GM18498 (cell line): ENCODE results near the gene WDFY3.

Experiments used
- ATAC-seq: cut with Tn5 transposase; IDR thresholded peaks from one replicate; pipeline ENCODE4 v1.9.1; 2021; ENCODE audit warnings: mild to moderate bottlenecking, moderate library complexity; ENCODE audit not compliant: unreplicated experiment

WDFY3 gene

GRCh38 chr4:84734037-84734436 is 232.5 kb downstream of the WDFY3 start:
- ATAC-seq, result no peak

- no peak for ATAC-seq
Observed at GRCh38 chr4:84733343-84734033, 233.0 kb downstream of the WDFY3 start.

- no peak for ATAC-seq
Observed at GRCh38 chr4:84730375-84730774, 236.1 kb downstream of the WDFY3 start.

GRCh38 chr4:84727491-84727890 is 239.0 kb downstream of the WDFY3 start:
- no peak for ATAC-seq

GRCh38 chr4:84726356-84726755 is 240.1 kb downstream of the WDFY3 start:
- no peak for ATAC-seq

GRCh38 chr4:84722720-84723119 is 243.8 kb downstream of the WDFY3 start:
- no peak for ATAC-seq

GRCh38 chr4:84719115-84719514 is 247.4 kb downstream of the WDFY3 start:
- ATAC-seq, result no peak

GRCh38 chr4:84718699-84719098 is 247.8 kb downstream of the WDFY3 start:
- ATAC-seq, result no peak

GRCh38 chr4:84710548-84710947 is 255.9 kb downstream of the WDFY3 start:
- no peak for ATAC-seq

GRCh38 chr4:84708406-84709135 is 257.9 kb downstream of the WDFY3 start:
- no peak for ATAC-seq

GRCh38 chr4:84706286-84706685 is 260.2 kb downstream of the WDFY3 start:
- ATAC-seq, result no peak

- no peak for ATAC-seq
Observed at GRCh38 chr4:84699001-84699671, 267.4 kb downstream of the WDFY3 start.

- ATAC-seq, result no peak
Observed at GRCh38 chr4:84697615-84698201, 268.8 kb downstream of the WDFY3 start.

GRCh38 chr4:84697159-84697558 is 269.3 kb downstream of the WDFY3 start:
- ATAC-seq, result no peak

GRCh38 chr4:84691800-84692199 is 274.7 kb downstream of the WDFY3 start:
- no peak for ATAC-seq

- ATAC-seq, result no peak
Observed at GRCh38 chr4:84691170-84691691, 275.3 kb downstream of the WDFY3 start.

GRCh38 chr4:84690481-84690880 is 276.0 kb downstream of the WDFY3 start:
- no peak for ATAC-seq

GRCh38 chr4:84689197-84689596 is 277.3 kb downstream of the WDFY3 start:
- ATAC-seq, result no peak

GRCh38 chr4:84688605-84689004 is 277.9 kb downstream of the WDFY3 start:
- no peak for ATAC-seq

- ATAC-seq, result no peak
Observed at GRCh38 chr4:84685105-84685504, 281.4 kb downstream of the WDFY3 start.

- no peak for ATAC-seq
Observed at GRCh38 chr4:84684361-84684760, 282.1 kb downstream of the WDFY3 start.
